HepG2 (cell line): ENCODE results near the gene USP5. TPM values are rescaled to one million over a fixed set of nuclear protein-coding genes. Genes with fewer than 3 reads are reported as not detected.

Experiments used
- CAMTA2 ChIP-seq: sonication (generic); formaldehyde crosslinking; IDR thresholded peaks from 2 replicates; pipeline ENCODE4 v1.4.0; 2020; ENCODE audit warnings: mild to moderate bottlenecking, missing genetic modification reagents, borderline replicate concordance
- FIP1L1 ChIP-seq: fragments of 200-400 bp; formaldehyde crosslinking; IDR thresholded peaks from 2 replicates; pipeline ENCODE4 v1.6.1; 2018; ENCODE audit warnings: low read depth, mild to moderate bottlenecking, low read length, moderate library complexity, borderline replicate concordance; ENCODE audit not compliant: insufficient read depth
- HOXA3 ChIP-seq: sonication (generic); formaldehyde crosslinking; IDR thresholded peaks from 2 replicates; pipeline ENCODE4 v1.5.0; 2020; ENCODE audit warnings: missing genetic modification reagents
- NR1H2 ChIP-seq: sonication (generic); formaldehyde crosslinking; IDR thresholded peaks from 2 replicates; pipeline ENCODE4 v1.8.1; 2022; ENCODE audit warnings: low read depth, missing genetic modification reagents, borderline replicate concordance
- PRMT3 ChIP-seq: sonication (generic); formaldehyde crosslinking; IDR thresholded peaks from 2 replicates; pipeline ENCODE4 v1.8.1; 2022; ENCODE audit warnings: low read depth, mild to moderate bottlenecking, moderate library complexity, missing genetic modification reagents, borderline replicate concordance
- TAF1 ChIP-seq: sonication (generic); formaldehyde crosslinking; IDR thresholded peaks from 2 replicates; pipeline ENCODE4 v1.4.0; 2020; ENCODE audit warnings: missing genetic modification reagents
- TBX3 ChIP-seq: fragments of 450-650 bp; IDR thresholded peaks from 2 replicates; pipeline ENCODE4 v1.6.1; 2017; ENCODE audit warnings: antibody characterized with exemption, mild to moderate bottlenecking, inconsistent platforms, borderline replicate concordance
- ZMAT3 ChIP-seq: sonication (generic); formaldehyde crosslinking; conservative IDR thresholded peaks from 2 replicates; pipeline ENCODE4 v1.7.0; 2021; ENCODE audit warnings: missing genetic modification reagents
- ZNF136 ChIP-seq: sonication (generic); formaldehyde crosslinking; IDR thresholded peaks from 2 replicates; pipeline ENCODE4 v1.8.1; 2022; ENCODE audit warnings: low read depth, mild to moderate bottlenecking, moderate library complexity, missing genetic modification reagents
- ZNF143 ChIP-seq: sonication (generic); formaldehyde crosslinking; IDR thresholded peaks from 2 replicates; pipeline ENCODE4 v1.4.0; 2020; ENCODE audit warnings: missing genetic modification reagents
- ZNF543 ChIP-seq: sonication (generic); formaldehyde crosslinking; IDR thresholded peaks from 2 replicates; pipeline ENCODE4 v1.4.0; 2020; ENCODE audit warnings: mild to moderate bottlenecking, missing genetic modification reagents
- polyA plus RNA-seq, 8 experiments: library from polyadenylated mRNA; depleted of rRNA in 3 of 8; stranded (reverse) in 7 of 8; unstranded in 1 of 8; fragments of >200 nt; fragmentation: Illumina TruSeq in 4 of 8; extraction: Trizol in 4 of 8; gene quantifications; 2 replicates each; pipeline versions ENCODE4 v1.2.1 to v1.2.3, GENCODE V29; 2011 to 2016; ENCODE audit warnings: low read depth in 4 of 8, missing spikeins in 1 of 8, mixed read lengths in 1 of 8; ENCODE audit not compliant: insufficient read depth in 1 of 8
- total RNA-seq, 5 experiments: library from RNA; depleted of rRNA; stranded (reverse); fragments of >200 nt; fragmentation: Illumina TruSeq; extraction: Trizol; gene quantifications; 2 replicates each; pipeline ENCODE4 v1.2.3, GENCODE V29; 2016; ENCODE audit warnings: low read depth in 1 of 5
- TF ChIP-seq, protein P1 (sequence below): sonication (generic); formaldehyde crosslinking; IDR thresholded peaks from 2 replicates; pipeline ENCODE4 v1.5.0; 2020; ENCODE audit warnings: mild to moderate bottlenecking, missing genetic modification reagents
- TF ChIP-seq, protein P2 (sequence below): sonication (generic); formaldehyde crosslinking; IDR thresholded peaks from 2 replicates; pipeline ENCODE4 v1.5.0; 2020; ENCODE audit warnings: mild to moderate bottlenecking, missing genetic modification reagents, borderline replicate concordance
- TF ChIP-seq, protein P3 (sequence below): sonication (generic); formaldehyde crosslinking; IDR thresholded peaks from 2 replicates; pipeline ENCODE4 v1.8.1; 2023; ENCODE audit warnings: mild to moderate bottlenecking, missing genetic modification reagents
- TF ChIP-seq, protein P4 (sequence below): sonication (generic); formaldehyde crosslinking; IDR thresholded peaks from 2 replicates; pipeline ENCODE4 v1.5.0; 2020; ENCODE audit warnings: missing genetic modification reagents
- TF ChIP-seq, protein P5 (sequence below): sonication (generic); formaldehyde crosslinking; IDR thresholded peaks from 2 replicates; pipeline ENCODE4 v1.5.0; 2020; ENCODE audit warnings: mild to moderate bottlenecking, missing genetic modification reagents, moderate library complexity

USP5 gene
- total and polyA plus RNA-seq, 2 of the 13 experiments (the other 11 are each of a cell fraction or from before 2014, with no cell fraction given) = 39.6 to 56.0 TPM

DNA sequence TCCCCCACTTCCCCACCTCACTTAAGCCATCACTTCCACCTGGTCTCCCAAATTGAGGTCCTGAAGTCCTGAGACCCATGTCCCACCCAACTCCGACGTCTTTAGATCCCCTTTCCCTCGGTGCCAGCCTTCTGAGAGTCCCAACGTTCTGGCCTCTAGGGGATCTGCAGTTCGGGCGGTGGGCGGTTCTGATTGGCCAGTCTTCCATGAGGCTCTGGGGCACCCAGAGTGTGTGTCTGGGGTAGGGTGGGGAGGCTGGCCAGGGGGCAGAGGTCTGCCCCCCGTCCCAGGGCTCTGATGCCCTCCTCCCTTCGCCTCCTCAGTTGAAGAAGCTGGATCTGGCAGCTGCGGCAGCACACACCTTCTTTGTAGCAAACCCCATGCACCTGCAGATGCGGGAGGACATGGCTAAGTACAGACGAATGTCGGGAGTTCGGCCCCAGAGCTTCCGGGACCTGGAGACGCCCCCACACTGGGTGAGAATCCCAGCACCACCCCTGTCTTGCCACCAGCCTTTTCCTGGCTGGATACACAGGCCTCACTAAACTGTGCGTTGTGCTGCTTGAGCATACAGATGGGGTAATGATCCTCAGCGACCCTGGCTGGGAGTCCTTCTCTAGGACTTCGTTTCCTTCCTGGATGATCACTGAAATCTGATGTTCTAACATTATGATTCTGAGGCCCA lies 22.3 kb upstream of the USP5 start (continued):
- TF ChIP-seq HOXA3 (CRISPR knock-in tag) (peak; percentile 47; the same call in 1 of the 2 replicates), ZNF143 (CRISPR knock-in tag) (peak; percentile 38; the same call in 1 of the 2 replicates), ZNF136 (no peak), TBX3 (no peak), CAMTA2 (CRISPR knock-in tag) (no peak), ZMAT3 (CRISPR knock-in tag) (no peak; the same call in none of the 2 replicates), FIP1L1 (no peak), PRMT3 (0 out of 2 replicates have a peak, but pooled peaks have one; percentile 9), ZNF543 (0 out of 2 replicates have a peak, but pooled peaks have one; percentile 5), NR1H2 (CRISPR knock-in tag) (peak; percentile 39; the same call in 1 of the 2 replicates), TAF1 (CRISPR knock-in tag) (peak; percentile 14)
- TF ChIP-seq, protein P1, sequence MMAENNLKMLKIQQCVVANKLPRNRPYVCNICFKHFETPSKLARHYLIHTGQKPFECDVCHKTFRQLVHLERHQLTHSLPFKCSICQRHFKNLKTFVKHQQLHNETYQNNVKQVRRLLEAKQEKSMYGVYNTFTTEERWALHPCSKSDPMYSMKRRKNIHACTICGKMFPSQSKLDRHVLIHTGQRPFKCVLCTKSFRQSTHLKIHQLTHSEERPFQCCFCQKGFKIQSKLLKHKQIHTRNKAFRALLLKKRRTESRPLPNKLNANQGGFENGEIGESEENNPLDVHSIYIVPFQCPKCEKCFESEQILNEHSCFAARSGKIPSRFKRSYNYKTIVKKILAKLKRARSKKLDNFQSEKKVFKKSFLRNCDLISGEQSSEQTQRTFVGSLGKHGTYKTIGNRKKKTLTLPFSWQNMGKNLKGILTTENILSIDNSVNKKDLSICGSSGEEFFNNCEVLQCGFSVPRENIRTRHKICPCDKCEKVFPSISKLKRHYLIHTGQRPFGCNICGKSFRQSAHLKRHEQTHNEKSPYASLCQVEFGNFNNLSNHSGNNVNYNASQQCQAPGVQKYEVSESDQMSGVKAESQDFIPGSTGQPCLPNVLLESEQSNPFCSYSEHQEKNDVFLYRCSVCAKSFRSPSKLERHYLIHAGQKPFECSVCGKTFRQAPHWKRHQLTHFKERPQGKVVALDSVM (CRISPR knock-in tag) = peak; percentile 80
- TF ChIP-seq, protein P2, sequence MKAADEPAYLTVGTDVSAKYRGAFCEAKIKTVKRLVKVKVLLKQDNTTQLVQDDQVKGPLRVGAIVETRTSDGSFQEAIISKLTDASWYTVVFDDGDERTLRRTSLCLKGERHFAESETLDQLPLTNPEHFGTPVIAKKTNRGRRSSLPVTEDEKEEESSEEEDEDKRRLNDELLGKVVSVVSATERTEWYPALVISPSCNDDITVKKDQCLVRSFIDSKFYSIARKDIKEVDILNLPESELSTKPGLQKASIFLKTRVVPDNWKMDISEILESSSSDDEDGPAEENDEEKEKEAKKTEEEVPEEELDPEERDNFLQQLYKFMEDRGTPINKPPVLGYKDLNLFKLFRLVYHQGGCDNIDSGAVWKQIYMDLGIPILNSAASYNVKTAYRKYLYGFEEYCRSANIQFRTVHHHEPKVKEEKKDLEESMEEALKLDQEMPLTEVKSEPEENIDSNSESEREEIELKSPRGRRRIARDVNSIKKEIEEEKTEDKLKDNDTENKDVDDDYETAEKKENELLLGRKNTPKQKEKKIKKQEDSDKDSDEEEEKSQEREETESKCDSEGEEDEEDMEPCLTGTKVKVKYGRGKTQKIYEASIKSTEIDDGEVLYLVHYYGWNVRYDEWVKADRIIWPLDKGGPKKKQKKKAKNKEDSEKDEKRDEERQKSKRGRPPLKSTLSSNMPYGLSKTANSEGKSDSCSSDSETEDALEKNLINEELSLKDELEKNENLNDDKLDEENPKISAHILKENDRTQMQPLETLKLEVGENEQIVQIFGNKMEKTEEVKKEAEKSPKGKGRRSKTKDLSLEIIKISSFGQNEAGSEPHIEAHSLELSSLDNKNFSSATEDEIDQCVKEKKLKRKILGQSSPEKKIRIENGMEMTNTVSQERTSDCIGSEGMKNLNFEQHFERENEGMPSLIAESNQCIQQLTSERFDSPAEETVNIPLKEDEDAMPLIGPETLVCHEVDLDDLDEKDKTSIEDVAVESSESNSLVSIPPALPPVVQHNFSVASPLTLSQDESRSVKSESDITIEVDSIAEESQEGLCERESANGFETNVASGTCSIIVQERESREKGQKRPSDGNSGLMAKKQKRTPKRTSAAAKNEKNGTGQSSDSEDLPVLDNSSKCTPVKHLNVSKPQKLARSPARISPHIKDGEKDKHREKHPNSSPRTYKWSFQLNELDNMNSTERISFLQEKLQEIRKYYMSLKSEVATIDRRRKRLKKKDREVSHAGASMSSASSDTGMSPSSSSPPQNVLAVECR (CRISPR knock-in tag) = peak; percentile 24; the same call in 1 of the 2 replicates
- TF ChIP-seq, protein P3, sequence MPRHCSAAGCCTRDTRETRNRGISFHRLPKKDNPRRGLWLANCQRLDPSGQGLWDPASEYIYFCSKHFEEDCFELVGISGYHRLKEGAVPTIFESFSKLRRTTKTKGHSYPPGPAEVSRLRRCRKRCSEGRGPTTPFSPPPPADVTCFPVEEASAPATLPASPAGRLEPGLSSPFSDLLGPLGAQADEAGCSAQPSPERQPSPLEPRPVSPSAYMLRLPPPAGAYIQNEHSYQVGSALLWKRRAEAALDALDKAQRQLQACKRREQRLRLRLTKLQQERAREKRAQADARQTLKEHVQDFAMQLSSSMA (CRISPR knock-in tag) = 0 out of 2 replicates have a peak, but pooled peaks have one; percentile 48
- TF ChIP-seq, protein P4, sequence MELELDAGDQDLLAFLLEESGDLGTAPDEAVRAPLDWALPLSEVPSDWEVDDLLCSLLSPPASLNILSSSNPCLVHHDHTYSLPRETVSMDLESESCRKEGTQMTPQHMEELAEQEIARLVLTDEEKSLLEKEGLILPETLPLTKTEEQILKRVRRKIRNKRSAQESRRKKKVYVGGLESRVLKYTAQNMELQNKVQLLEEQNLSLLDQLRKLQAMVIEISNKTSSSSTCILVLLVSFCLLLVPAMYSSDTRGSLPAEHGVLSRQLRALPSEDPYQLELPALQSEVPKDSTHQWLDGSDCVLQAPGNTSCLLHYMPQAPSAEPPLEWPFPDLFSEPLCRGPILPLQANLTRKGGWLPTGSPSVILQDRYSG (CRISPR knock-in tag) = 0 out of 2 replicates have a peak, but pooled peaks have one; percentile 50
- TF ChIP-seq, protein P5, sequence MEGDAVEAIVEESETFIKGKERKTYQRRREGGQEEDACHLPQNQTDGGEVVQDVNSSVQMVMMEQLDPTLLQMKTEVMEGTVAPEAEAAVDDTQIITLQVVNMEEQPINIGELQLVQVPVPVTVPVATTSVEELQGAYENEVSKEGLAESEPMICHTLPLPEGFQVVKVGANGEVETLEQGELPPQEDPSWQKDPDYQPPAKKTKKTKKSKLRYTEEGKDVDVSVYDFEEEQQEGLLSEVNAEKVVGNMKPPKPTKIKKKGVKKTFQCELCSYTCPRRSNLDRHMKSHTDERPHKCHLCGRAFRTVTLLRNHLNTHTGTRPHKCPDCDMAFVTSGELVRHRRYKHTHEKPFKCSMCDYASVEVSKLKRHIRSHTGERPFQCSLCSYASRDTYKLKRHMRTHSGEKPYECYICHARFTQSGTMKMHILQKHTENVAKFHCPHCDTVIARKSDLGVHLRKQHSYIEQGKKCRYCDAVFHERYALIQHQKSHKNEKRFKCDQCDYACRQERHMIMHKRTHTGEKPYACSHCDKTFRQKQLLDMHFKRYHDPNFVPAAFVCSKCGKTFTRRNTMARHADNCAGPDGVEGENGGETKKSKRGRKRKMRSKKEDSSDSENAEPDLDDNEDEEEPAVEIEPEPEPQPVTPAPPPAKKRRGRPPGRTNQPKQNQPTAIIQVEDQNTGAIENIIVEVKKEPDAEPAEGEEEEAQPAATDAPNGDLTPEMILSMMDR (CRISPR knock-in tag) = peak; percentile 38; the same call in 1 of the 2 replicates
